ENCODE results near the gene SPDYE4. TPM values are rescaled to one million over a fixed set of nuclear protein-coding genes. Genes with fewer than 3 reads are reported as not detected.

The SPDYE4 gene
- total RNA-seq, 1 donor from 2014 or later: not detected

Other genes with a start within 250 kb of the SPDYE4 start
- 36.6 TPM for gene MYH10, start 127.8 kb downstream of the SPDYE4 start, total RNA-seq
- gene CCDC42, start 13.7 kb downstream of the SPDYE4 start, total RNA-seq: not detected
- gene MFSD6L, start 40.8 kb upstream of the SPDYE4 start, total RNA-seq: not detected
- 1.4 TPM for gene PIK3R6, start 109.1 kb upstream of the SPDYE4 start, total RNA-seq
- 2.5 TPM for gene PIK3R5, start 207.2 kb upstream of the SPDYE4 start, total RNA-seq

Measured in left ventricle myocardium superior (tissue), 1 donor.